Body of pancreas (tissue), 4 donors: ENCODE data around the gene RSPH10B. TPM values are rescaled to one million over a fixed set of nuclear protein-coding genes. Genes with fewer than 3 reads are reported as not detected.
A peak's percentile ranks its signal among the peaks of the same experiment; 100 is the strongest.
"Not testable (repeated sequence)": the region's sequence is repeated elsewhere in the genome, so short reads cannot be mapped to it uniquely, and the experiment has no call there.

ENCODE experiments used
- ATAC-seq: fragments of 150-250 bp; one replicate; pipeline ENCODE4 v1.9.1; 2016
- DNase-seq, 4 donors: peaks; one replicate each; pipeline ENCODE4 v3.0.0-alpha.2; 2019
- H3K27ac ChIP-seq, 4 donors: fragments of 200-600 bp; sonication (generic); 1 replicate in 3 of 4; 2 replicates in 1 of 4; pipeline versions ENCODE4 v1.5.1 to v1.6.1; 2016 to 2019; ENCODE audit warnings: mild to moderate bottlenecking in 1 of 4, mixed read lengths in 1 of 4, moderate library complexity in 1 of 4
- H3K27me3 ChIP-seq, 2 donors: fragments of 200-600 bp; sonication (generic); one replicate each; pipeline ENCODE4 v1.6.0; 2016; ENCODE audit warnings: mild to moderate bottlenecking in 1 of 2
- H3K36me3 ChIP-seq, 2 donors: fragments of 200-600 bp; sonication (generic); replicated peaks in 1 of 2; 2 replicates each; pipeline ENCODE4 v1.5.1; 2016; ENCODE audit warnings: low read depth in 2 of 2; ENCODE audit not compliant: insufficient read depth in 1 of 2
- H3K4me1 ChIP-seq: fragments of 200-600 bp; sonication (generic); one replicate; pipeline ENCODE4 v1.6.0; 2016
- H3K4me3 ChIP-seq, 2 donors: fragments of 200-600 bp; sonication (generic); 1 replicate in 1 of 2; 2 replicates in 1 of 2; pipeline ENCODE4 v1.5.1; 2016 to 2019
- H3K9me3 ChIP-seq, 3 donors: fragments of 200-600 bp; sonication (generic); 1 replicate in 2 of 3; 2 replicates in 1 of 3; pipeline ENCODE4 v1.5.1; 2016
- CTCF ChIP-seq, 7 experiments: fragments of 450-650 bp in 4 of 7; fragments of 200-600 bp in 3 of 7; sonication (generic) in 3 of 7; IDR thresholded peaks; one replicate each; pipeline ENCODE4 v1.5.1; 2016 to 2019; ENCODE audit warnings: antibody characterized with exemption in 7 of 7
- POLR2A ChIP-seq, 3 donors: fragments of 450-650 bp; IDR thresholded peaks; one replicate each; pipeline ENCODE4 v1.6.1; 2016; ENCODE audit warnings: antibody characterized with exemption in 3 of 3, mild to moderate bottlenecking in 2 of 3
- WGBS, 2 donors: methylation state at CpG; one replicate each; pipeline ENCODE4 v1.1.5; 2017; 5-methylcytosine and 5-hydroxymethylcytosine counted together
- intact Hi-C: fragments of 100-400 bp; cut with DNase I; formaldehyde crosslinking; loops from one replicate; pipeline ENCODE4 v1.15.1; 2023
- total RNA-seq, 2 donors: library from RNA; depleted of rRNA; stranded (reverse); fragments of >200 nt; gene quantifications; one replicate each; pipeline ENCODE4 v1.1.0, GENCODE V29; 2016

RSPH10B gene
- total RNA-seq, 2 donors from 2014 or later = not detected

DNA sequence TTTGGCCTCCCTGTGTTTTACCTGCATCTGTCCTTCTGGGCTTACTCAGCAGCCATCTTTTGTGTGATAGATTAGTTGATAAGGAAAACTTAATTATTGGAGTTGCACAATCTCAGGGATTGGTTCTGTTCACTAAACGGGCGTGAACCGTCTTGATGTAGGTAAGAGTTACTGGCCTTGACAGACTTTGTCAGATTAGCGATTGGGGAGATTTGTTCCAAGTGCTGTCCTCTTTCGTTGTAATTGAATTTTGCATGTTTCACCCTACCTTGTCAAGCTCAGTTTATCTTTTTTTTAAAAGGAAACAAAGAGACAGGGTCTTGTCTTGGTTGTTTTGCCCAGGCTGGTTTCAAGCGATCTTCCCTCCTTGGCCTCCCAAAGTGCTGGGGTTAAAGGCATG lies 67.5 kb downstream of the RSPH10B start:
- H3K9me3 ChIP-seq, H3K36me3 ChIP-seq, intact Hi-C loops, DNase-seq, ATAC-seq, H3K27ac ChIP-seq, H3K27me3 ChIP-seq, H3K4me3 ChIP-seq, H3K4me1 ChIP-seq: not testable (repeated sequence)
- WGBS, 2 donors = 95 to 96% methylated on average over 6 of the region's 6 CpGs

GRCh38 chr7:5898480-5899224 lies 71.8 kb downstream of the RSPH10B start, which contains the start of gene CCZ1:
TSS of gene CCZ1 (plus strand) at chr7:5898733. CDS start at chr7:5898800, 67 bp downstream.
- H3K4me3 ChIP-seq, H3K4me1 ChIP-seq, H3K9me3 ChIP-seq, H3K36me3 ChIP-seq, intact Hi-C loops, H3K27me3 ChIP-seq: not testable (repeated sequence)
- peak; percentile 62 to 71 (median 70) for DNase-seq
- ATAC-seq = peak; percentile 90
- 0% methylated on average over 4 of the region's 64 CpGs; no CpG with 5 or more reads in 1 of the 2 donors for WGBS, 2 donors
- peak within 1 kb of the TSS; percentile 46 to 79 (median 66) for H3K27ac ChIP-seq
- TF ChIP-seq CTCF (IDR thresholded peaks at IDR 0.05) = peak in 4 of 7 experiments; percentile 5 to 32 (median 18)
- TF ChIP-seq POLR2A (IDR thresholded peaks at IDR 0.05) = peak in 2 of 3 donors; percentile 26 to 28

DNA sequence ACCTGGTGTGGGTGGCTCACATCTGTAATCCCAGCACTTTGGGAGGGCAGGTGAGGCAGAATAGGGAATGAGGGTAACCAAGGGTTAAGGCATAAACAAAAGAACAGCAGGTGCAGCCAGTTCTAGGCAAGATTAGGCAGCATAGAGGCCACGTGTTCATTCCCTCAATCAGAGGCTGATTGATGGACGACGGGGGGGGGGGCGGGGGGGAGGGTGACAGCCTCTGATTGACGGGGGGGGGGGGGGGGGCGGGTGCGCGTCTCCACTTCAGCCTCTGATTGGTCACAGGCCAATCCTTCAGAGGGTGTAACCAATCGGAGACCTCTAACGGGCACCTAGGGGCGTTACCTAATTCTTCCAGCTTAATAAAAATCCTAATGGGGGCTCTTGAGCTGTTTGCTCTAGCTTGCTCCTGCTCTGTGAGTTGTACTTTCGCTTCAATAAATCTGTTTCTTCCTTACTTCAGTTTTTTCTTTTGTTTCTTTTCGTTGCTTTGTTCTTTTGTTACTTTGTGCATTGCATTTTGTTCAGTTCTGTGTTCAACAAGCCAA lies 73.0 kb downstream of the RSPH10B start:
- H3K27me3 ChIP-seq, H3K4me1 ChIP-seq, H3K36me3 ChIP-seq, H3K4me3 ChIP-seq, intact Hi-C loops, H3K9me3 ChIP-seq, H3K27ac ChIP-seq: not testable (repeated sequence)
- 45 to 48% methylated on average over 8 of the region's 13 CpGs for WGBS, 2 donors
- peak; percentile 73 for ATAC-seq
- DNase-seq = peak in 1 of 4 donors; percentile 3

DNA sequence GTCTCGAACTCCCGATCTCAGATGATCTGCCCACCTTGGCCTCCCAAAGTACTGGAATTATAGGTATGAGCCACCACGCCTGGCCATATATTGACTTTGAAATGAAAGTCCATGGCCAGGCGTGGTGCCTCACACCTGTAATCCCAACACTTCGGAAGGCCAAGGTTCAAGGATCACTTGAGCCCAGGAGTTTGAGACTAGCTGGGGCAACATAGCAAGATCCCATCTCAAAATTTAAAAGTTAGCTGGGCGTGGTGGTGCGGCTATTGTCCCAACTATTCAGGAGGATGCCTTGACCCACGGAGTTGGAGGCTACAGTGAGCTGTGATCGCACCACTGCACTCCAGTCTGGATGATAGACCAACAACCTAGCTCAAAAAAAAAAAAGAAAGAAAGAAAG lies 78.0 kb downstream of the RSPH10B start:
- TF ChIP-seq POLR2A (IDR thresholded peaks at IDR 0.05) (no peak), CTCF (IDR thresholded peaks at IDR 0.05) (no peak)
- Histone ChIP-seq H3K36me3 (no peaks in the 10 kb centered on the region), H3K27ac (no peak overlapping the region), H3K4me1 (no peaks in the 10 kb centered on the region), H3K9me3 (no peaks in the 10 kb centered on the region), H3K27me3 (no peaks in the 10 kb centered on the region), H3K4me3 (no peak overlapping the region)
- intact Hi-C loops = no loop called here
- WGBS, 2 donors = 87 to 93% methylated on average over 7 to 9 of the region's 9 CpGs
- DNase-seq (no peak), ATAC-seq (no peak)

DNA sequence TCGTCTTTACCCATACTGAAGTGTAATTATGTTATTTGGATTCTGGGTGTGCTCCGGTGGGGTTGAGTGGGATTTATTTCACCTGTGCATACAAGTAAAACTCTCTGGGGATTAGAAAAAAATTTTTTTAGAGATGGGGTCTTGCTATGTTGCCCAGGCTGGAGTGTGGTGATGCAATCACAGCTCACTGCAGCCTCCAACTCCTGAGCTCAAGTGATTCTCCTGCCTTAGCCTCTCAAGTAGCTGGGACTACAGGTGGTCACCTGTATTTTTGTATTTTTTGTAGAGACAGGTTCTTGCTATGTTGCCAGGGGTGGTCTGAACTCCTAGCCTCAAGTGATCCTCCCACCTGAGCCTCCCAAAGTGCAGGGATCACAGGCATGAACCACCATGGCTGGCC lies 80.2 kb downstream of the RSPH10B start:
- H3K4me3 ChIP-seq, H3K27ac ChIP-seq, H3K27me3 ChIP-seq, H3K4me1 ChIP-seq, H3K9me3 ChIP-seq, H3K36me3 ChIP-seq, intact Hi-C loops, DNase-seq, ATAC-seq: not testable (repeated sequence)
- 81 to 82% methylated on average over 2 of the region's 2 CpGs for WGBS, 2 donors

DNA sequence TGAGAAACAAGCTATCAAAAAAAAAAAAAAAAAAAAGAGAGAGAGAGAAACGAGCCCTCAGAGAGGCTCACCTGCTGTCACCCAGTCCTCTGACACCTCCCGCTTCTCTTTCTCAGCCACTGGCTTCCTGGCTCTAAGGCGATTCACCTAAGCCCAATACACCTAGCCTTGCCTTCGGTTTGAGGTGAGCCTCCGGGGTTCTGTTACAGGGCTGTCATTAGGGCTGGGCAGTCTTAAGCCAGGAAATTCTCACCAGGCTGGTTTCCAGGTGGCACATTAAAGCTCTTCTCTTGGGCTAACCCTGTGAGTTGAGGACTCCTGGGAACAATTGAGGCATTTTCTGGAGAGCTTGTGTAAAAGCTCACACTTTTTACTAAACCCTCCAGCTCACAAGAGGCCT lies 82.5 kb downstream of the RSPH10B start:
- H3K9me3 ChIP-seq, H3K4me3 ChIP-seq, intact Hi-C loops, H3K4me1 ChIP-seq, DNase-seq, H3K27me3 ChIP-seq, H3K27ac ChIP-seq, ATAC-seq, H3K36me3 ChIP-seq: not testable (repeated sequence)
- whole genome bisulfite sequencing, 2 donors = 69 to 79% methylated on average over 5 of the region's 5 CpGs

- H3K4me1 ChIP-seq, H3K27ac ChIP-seq, H3K9me3 ChIP-seq, H3K36me3 ChIP-seq, DNase-seq, ATAC-seq, intact Hi-C loops, H3K27me3 ChIP-seq, H3K4me3 ChIP-seq: not testable (repeated sequence)
- 88 to 90% methylated on average over 5 of the region's 5 CpGs for WGBS, 2 donors
These were observed 86.1 kb downstream of the RSPH10B start for GRCh38 chr7:5884431-5884830.

- H3K36me3 ChIP-seq, intact Hi-C loops, DNase-seq, H3K4me3 ChIP-seq, ATAC-seq, H3K9me3 ChIP-seq, H3K27ac ChIP-seq, H3K27me3 ChIP-seq, H3K4me1 ChIP-seq: not testable (repeated sequence)
- 75 to 79% methylated on average over 6 of the region's 6 CpGs for WGBS, 2 donors
These were observed 90.4 kb downstream of the RSPH10B start for GRCh38 chr7:5880106-5880505.

DNA sequence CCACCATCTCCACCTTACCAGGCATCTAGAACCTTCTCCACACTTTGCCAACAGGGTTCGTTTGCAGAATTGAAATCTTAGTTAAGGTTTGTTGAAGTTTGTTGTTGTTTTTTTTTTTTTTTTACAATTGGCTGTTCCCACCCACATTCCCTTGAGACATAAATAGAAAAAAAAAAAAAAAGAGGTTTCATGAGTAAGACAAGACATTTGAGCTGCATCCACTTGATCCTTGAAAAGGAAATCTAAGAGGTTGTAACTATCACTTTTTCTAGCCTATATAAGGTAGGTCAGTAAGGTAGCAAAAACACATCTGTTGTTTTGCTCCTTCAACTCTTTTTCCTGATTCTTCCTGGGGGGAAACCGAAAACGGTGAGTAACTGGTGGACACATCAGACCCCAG lies 90.9 kb downstream of the RSPH10B start:
- WGBS, 2 donors = 54 to 60% methylated on average over 3 of the region's 3 CpGs
- H3K9me3 ChIP-seq, H3K27me3 ChIP-seq, H3K4me3 ChIP-seq, H3K4me1 ChIP-seq, DNase-seq, intact Hi-C loops, ATAC-seq, H3K27ac ChIP-seq, H3K36me3 ChIP-seq: not testable (repeated sequence)
